DOHH2 (cell line): ENCODE results near the gene HLA-F.

Experiments
- EZH2phosphoT487 ChIP-seq: fragments of 200-600 bp; sonication (generic); IDR thresholded peaks from 2 replicates; pipeline ENCODE4 v1.6.1; 2017; ENCODE audit warnings: borderline replicate concordance, mild to moderate bottlenecking, antibody characterized with exemption, low read length, moderate library complexity, mixed read lengths
- TF ChIP-seq, protein P1 (sequence below): fragments of 200-600 bp; sonication (generic); IDR thresholded peaks from one replicate; pipeline ENCODE4 v1.5.1; 2014; ENCODE audit warnings: antibody characterized with exemption, mild to moderate bottlenecking, low read depth, low read length; ENCODE audit not compliant: poor library complexity, severe bottlenecking

DNA sequence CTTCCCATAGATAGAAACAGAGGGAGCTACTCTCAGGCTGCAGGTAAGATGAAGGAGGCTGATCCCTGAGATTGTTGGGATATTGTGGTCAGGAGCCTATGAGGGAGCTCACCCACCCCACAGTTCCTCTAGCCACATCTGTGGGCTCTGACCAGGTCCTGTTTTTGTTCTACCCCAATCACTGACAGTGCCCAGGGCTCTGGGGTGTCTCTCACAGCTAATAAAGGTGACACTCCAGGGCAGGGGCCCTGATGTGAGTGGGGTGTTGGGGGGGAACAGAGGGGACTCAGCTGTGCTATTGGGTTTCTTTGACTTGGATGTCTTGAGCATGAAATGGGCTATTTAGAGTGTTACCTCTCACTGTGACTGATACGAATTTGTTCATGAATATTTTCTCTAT lies 2.8 kb downstream of the HLA-F start:
- TF ChIP-seq, protein P1, sequence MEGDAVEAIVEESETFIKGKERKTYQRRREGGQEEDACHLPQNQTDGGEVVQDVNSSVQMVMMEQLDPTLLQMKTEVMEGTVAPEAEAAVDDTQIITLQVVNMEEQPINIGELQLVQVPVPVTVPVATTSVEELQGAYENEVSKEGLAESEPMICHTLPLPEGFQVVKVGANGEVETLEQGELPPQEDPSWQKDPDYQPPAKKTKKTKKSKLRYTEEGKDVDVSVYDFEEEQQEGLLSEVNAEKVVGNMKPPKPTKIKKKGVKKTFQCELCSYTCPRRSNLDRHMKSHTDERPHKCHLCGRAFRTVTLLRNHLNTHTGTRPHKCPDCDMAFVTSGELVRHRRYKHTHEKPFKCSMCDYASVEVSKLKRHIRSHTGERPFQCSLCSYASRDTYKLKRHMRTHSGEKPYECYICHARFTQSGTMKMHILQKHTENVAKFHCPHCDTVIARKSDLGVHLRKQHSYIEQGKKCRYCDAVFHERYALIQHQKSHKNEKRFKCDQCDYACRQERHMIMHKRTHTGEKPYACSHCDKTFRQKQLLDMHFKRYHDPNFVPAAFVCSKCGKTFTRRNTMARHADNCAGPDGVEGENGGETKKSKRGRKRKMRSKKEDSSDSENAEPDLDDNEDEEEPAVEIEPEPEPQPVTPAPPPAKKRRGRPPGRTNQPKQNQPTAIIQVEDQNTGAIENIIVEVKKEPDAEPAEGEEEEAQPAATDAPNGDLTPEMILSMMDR = no peak
- TF ChIP-seq EZH2phosphoT487 = no peak
